GM18909 (cell line): ENCODE data around the gene FEZF2.

Source experiments
- ATAC-seq: cut with Tn5 transposase; IDR thresholded peaks from one replicate; pipeline ENCODE4 v1.9.1; 2021; ENCODE audit warnings: mild to moderate bottlenecking; ENCODE audit not compliant: unreplicated experiment, poor library complexity

FEZF2 gene

DNA sequence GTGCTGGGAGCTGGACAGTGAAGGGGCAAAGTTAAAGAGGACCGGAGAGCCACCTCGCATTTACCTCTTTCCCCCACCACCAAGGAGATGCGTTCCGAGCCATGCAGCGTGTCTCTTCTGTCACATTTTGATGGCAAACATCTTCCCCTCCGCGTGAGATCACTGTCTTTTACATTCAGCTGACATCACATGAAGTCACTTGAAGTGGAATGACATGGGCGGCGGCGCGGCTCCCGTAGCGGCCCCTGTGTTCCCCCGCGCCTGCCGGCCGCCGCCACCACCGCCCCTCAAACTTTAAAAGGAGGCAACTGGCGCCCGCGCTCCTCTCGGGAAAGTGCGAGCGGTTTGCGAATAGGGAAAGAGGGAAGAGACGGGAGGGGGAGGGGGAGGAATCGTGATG, at the start of gene FEZF2:
TSS of gene FEZF2 (minus strand) at position 336 of the 400 bp plus-strand sequence. CDS start 682 bp downstream, outside the sequence.
- ATAC-seq = no peak

DNA sequence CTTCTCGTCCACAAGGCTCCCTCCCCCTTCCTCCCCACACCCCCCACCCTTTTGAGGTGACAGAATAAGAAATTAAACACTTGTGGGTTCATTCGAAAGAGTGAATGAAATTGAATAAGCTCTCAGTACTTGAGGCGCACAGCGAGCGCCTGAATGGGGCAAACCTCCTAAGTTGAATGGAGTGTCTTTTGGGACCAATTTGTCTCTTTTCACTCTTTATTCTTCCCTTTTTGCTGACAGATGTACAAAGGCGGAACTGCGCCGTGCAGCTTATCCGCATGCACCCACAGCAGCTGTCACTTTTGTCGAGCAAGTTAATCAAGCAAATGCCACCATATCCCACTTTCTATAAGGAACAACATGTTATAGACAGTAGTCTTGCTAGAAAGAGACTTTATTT, 47.9 kb upstream of the FEZF2 start:
- no peak for ATAC-seq

- no peak for ATAC-seq
Observed at GRCh38 chr3:62416144-62416543, 42.8 kb upstream of the FEZF2 start.

DNA sequence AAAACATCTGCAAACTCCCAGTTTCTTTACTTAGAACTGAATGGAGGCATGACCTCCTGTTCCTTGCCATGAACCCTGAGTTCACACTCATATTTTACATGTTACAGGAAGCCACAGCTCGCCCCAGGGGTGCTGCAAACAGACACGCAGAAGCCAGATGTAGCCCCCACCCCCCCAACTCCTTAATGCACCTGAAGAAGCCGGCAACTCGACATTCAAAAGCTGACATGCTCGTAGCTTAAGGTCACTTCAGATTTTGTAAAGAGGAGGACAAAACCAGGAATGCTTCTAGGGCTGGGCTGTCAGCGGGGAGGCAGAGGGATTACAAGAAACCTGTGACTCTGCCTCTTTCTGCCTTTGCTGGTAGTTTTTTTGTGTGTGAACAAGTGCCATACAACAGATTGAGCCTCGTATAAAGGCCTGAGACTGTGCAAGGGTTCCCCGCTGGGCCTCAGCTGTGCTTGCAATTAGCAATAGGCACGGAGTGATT, 42.0 kb upstream of the FEZF2 start:
- no peak for ATAC-seq

DNA sequence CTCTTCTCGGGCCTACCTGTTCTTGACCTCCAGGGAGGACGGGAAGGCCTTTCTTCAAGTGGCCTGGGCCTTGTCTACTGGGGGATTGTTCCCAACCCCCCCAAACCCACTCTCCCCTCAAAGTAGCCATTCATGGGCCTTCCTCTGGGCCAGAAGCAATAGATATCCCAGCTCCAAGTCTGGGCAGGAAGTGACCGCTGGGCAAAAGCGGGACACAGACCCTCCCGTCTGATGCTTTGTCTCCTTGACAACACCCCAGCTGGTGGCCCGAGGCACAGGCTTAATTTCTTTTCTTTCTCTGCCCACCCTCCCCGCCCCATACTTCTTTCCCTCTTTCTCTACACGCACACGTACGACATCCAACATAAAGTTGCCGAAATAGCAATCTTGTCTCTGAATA, 41.4 kb upstream of the FEZF2 start:
- no peak for ATAC-seq

DNA sequence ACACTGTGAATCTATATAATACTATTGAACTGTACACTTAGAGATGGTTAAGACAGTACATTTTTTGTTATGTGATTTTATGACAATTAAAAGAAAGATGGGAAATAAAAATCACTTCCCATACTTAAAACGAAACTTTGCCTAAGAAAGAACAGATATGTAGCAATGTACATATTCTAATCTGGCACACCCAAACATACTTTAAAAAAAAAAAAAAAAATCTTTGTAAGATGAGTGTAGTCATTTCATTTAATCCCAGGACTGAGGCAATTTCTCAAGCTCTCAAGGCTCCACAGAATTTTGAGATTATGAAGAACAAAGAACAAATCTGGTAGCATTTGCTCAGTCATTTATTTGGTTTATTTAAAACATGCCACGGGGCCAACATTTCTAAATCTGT, 40.3 kb upstream of the FEZF2 start:
- ATAC-seq = no peak

DNA sequence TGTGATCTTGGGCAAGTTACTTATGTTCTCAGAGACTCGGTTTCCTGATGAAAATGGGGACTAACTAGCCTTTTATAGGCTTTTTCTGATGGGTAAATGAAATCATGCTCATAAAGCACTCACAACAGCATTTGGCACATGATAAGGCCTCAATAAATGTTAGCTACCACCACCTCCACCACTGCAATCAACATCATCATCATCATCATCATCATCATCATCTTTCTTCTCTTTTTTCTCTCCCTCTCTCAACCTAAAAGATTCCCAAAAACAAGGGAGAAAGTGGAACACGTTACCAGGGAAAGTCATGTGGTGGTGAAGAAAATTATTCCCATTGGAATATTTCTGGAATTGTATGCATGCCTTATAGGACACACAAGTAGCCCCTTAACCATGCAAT, 33.6 kb upstream of the FEZF2 start:
- no peak for ATAC-seq

- ATAC-seq = no peak
Observed at GRCh38 chr3:62405566-62405965, 32.2 kb upstream of the FEZF2 start.

DNA sequence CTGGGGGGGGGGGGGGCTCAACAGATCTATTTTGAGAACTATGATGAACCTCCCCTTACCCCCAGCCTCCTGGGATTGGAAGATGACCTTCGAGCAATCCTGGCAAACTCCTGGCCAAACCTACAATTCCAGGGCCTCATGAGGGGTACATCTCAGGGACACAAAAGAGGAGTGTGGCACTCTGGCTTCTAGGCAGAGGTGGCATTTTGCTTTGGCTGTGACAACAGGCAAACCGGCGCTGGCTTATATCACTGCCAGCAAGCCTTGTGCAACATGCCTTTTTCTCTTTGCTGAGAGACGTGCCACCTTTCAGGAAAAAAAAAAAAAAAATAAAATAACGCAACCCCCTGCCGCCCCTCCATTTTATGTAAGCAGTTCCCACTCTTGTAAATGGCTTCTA, 31.8 kb upstream of the FEZF2 start:
- no peak for ATAC-seq

GRCh38 chr3:62404321-62404720, 31.0 kb upstream of the FEZF2 start:
- ATAC-seq = no peak

GRCh38 chr3:62403765-62404164, 30.4 kb upstream of the FEZF2 start:
- ATAC-seq = no peak

GRCh38 chr3:62392626-62393292, 19.4 kb upstream of the FEZF2 start:
- ATAC-seq = no peak

DNA sequence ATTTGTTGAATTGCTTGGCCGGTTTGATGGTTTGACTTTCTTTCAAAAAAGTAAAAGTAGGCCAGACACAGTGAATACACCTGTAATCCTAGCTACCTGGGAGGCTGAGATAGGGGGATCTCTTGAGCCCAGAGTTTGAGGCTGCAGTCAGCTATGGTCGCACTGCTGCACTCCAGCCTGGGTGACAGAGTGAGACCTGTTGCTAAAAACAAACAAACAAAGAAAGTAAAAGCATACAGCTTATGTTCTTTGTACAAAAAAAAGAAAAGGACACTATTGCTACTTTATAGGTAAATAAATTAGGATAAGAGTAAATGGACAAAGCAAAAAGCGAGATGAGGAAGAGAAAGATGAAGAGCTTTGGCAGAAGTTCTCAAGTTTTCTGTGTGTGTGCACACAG, 13.9 kb upstream of the FEZF2 start:
- no peak for ATAC-seq

- ATAC-seq = no peak
Observed at GRCh38 chr3:62379321-62379798, 6.0 kb upstream of the FEZF2 start.

GRCh38 chr3:62378921-62379320, 5.6 kb upstream of the FEZF2 start:
- no peak for ATAC-seq

DNA sequence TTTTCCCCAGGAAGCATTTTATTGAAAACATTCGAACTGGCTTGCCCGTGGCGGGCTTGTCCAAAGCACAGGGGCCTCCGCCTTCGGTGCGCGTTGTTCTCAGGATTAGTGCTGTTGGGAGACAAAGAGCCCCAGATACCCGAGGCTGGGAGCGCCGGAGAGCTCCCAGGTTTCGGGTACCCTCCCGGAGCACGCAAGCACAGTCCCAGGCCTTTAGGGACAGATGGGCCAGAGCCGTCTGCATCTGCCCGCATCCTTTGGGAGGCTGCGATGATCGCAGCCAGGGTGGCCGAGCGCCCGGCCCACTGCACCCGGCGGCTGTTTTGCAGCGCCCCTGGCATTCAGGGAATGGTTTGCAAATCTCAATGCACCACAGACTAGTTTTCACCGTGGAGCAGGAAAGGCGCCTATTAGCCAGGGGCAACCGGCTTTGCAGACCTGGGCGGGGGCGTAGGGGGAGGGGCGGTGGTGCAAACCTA, 5.0 kb upstream of the FEZF2 start:
- no peak for ATAC-seq

GRCh38 chr3:62376906-62377877, 3.8 kb upstream of the FEZF2 start:
- ATAC-seq = no peak

- no peak for ATAC-seq
Observed at GRCh38 chr3:62376454-62376720, 3.0 kb upstream of the FEZF2 start.

GRCh38 chr3:62375655-62376453, 2.5 kb upstream of the FEZF2 start:
- ATAC-seq = no peak

GRCh38 chr3:62374341-62375218, 1.2 kb upstream of the FEZF2 start:
- no peak for ATAC-seq
